Neural crest cell (in vitro differentiated cells): ENCODE data around the gene AP5Z1. TPM values are rescaled to one million over a fixed set of nuclear protein-coding genes. Genes with fewer than 3 reads are reported as not detected.
A peak's percentile ranks its signal among the peaks of the same experiment; 100 is the strongest.

Experiments used
- DNase-seq: peaks from one replicate; pipeline ENCODE4 v3.0.0; 2021; ENCODE audit warnings: low read depth, mixed read lengths, low spot score
- H3K27ac Mint-ChIP-seq: one replicate; pipeline ENCODE4 v1.8.0; 2021; ENCODE audit warnings: mild to moderate bottlenecking, mixed read lengths; ENCODE audit not compliant: unreplicated experiment
- H3K27me3 Mint-ChIP-seq: 2 replicates; pipeline ENCODE4 v1.8.0; 2021; ENCODE audit warnings: low read depth, mild to moderate bottlenecking, mixed read lengths
- H3K36me3 Mint-ChIP-seq: 2 replicates; pipeline ENCODE4 v1.8.0; 2021; ENCODE audit warnings: low read depth, mild to moderate bottlenecking, mixed read lengths
- H3K4me1 Mint-ChIP-seq: 2 replicates; pipeline ENCODE4 v1.8.0; 2021; ENCODE audit warnings: mixed read lengths
- H3K4me3 Mint-ChIP-seq: one replicate; pipeline ENCODE4 v1.8.0; 2021; ENCODE audit warnings: mild to moderate bottlenecking, mixed read lengths
- H3K9me3 Mint-ChIP-seq: 2 replicates; pipeline ENCODE4 v1.8.0; 2021; ENCODE audit warnings: mixed read lengths
- total RNA-seq: library from RNA; stranded (reverse); gene quantifications from 2 replicates; pipeline ENCODE4 v1.2.1, GENCODE V29; 2021
- TF ChIP-seq, protein P1 (sequence below): fragments of 200-600 bp; sonication (generic); conservative IDR thresholded peaks from 2 replicates; pipeline ENCODE4 v1.5.0; 2021; ENCODE audit warnings: antibody characterized with exemption, mild to moderate bottlenecking

AP5Z1 gene
- total RNA-seq, 1 donor from 2014 or later: 37.6 TPM

DNA sequence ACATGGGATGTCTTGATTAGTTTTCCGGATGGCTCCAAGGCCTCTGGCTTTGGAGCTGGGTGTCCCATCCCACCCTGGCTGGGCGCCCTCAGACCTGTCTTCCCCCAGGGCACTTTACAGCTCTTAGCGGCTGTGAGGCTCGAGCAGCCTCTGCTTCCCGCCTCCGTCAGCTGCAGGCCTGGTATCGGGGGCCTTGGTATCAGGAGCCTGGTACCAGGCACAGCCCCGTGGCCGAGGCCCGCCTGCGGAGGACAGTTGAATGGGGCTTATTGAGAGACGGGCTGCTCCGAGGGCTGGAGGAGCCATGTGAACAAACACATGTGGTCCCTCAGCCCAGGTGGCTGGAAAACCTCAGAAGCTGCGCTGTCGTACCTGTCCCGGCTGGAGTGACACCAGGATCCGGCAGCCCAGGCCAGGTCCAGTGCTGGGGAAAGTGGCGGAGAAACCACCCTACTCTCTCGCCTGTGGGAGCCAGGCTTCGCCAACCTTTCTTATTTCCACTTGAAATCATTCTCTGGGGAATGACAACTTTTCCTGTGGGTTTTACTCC lies 23.9 kb upstream of the AP5Z1 start:
- Mint-ChIP-seq H3K4me1 (peaks cover 16% of the 10 kb centered on the region), H3K27ac (no peak overlapping the region), H3K4me3 (no peak overlapping the region), H3K27me3 (no peaks in the 10 kb centered on the region), H3K36me3 (peaks cover 3% of the 10 kb centered on the region), H3K9me3 (no peaks in the 10 kb centered on the region)
- TF ChIP-seq, protein P1, sequence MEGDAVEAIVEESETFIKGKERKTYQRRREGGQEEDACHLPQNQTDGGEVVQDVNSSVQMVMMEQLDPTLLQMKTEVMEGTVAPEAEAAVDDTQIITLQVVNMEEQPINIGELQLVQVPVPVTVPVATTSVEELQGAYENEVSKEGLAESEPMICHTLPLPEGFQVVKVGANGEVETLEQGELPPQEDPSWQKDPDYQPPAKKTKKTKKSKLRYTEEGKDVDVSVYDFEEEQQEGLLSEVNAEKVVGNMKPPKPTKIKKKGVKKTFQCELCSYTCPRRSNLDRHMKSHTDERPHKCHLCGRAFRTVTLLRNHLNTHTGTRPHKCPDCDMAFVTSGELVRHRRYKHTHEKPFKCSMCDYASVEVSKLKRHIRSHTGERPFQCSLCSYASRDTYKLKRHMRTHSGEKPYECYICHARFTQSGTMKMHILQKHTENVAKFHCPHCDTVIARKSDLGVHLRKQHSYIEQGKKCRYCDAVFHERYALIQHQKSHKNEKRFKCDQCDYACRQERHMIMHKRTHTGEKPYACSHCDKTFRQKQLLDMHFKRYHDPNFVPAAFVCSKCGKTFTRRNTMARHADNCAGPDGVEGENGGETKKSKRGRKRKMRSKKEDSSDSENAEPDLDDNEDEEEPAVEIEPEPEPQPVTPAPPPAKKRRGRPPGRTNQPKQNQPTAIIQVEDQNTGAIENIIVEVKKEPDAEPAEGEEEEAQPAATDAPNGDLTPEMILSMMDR: no peak
- no peak for DNase-seq

DNA sequence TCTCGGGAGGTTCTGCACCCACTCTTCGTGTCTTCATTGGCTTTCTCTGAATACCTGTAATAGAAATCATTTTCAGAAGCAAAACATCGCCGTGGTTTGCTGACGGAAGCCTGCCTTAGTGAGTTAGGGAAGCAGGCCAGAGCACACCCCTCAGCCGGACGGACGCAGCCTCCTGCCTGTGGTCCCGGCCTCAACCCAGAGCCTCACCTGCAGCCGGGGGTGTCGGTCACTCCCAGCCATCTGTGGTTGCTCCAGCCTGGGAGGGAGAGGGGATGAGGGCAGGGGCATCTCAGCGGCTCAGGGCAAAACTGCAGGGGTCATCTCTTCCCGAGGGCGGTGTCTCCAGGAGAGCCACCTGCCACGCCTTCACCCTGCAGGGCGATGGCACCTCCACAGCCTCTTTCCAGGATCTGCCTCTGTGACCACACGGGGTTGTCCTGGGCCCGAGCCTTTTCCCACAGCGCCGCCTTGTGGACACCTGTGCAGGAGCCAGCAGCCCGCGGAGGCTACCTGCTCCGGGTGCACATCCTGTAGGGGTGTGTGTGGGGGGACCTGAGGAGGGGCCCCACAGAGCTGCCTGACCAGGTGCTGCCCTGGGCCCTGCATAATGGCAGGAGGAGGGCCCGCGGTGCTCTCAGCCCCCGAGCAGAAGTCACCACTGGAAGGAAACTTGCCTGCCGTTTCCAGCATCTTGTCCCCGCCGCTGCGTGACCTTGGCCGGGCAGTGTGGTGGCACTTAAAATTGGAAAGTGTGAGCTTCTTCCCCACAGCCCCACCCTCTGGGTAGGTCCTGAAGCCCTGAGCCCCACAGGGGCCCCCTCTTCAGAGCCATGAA lies 21.6 kb upstream of the AP5Z1 start:
- Mint-ChIP-seq H3K4me1 (peaks cover 4% of the 10 kb centered on the region), H3K4me3 (no peak overlapping the region), H3K36me3 (no peaks in the 10 kb centered on the region), H3K9me3 (no peaks in the 10 kb centered on the region), H3K27me3 (no peaks in the 10 kb centered on the region), H3K27ac (no peak overlapping the region)
- DNase-seq: peak; percentile 75
- TF ChIP-seq, protein P1: peak; percentile 93

DNA sequence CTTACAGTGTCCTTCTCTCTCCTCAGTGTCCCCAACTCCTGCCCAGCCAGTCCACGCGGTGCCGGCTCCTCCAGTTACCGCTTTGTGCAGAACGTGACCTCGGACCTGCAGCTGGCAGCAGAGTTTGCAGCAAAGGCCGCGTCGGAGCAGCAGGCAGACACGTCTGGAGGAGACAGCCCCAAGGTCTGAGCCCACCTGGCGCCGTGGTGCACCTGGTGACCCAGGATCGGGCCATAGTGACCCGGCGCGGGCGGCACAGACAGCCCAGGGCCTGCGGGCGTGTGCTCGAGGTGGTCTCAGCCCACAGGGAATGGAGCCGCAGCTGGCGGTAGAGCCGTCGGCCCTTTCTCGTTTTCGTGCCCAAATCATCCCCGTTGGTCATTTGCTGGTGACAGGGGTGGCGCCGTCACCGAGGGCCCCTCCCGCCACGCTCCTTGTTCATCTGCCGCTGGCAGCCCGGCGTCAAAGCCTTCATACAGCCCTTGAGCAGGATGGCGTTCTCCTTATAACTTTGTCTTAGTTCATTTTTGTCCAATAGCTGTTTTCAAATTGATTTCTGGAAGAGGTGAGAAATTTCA lies 20.9 kb upstream of the AP5Z1 start:
- Mint-ChIP-seq H3K27me3 (no peaks in the 10 kb centered on the region), H3K36me3 (no peaks in the 10 kb centered on the region), H3K9me3 (no peaks in the 10 kb centered on the region), H3K27ac (no peak overlapping the region), H3K4me1 (no peaks in the 10 kb centered on the region), H3K4me3 (no peak overlapping the region)
- TF ChIP-seq, protein P1: no peak
- no peak for DNase-seq

DNA sequence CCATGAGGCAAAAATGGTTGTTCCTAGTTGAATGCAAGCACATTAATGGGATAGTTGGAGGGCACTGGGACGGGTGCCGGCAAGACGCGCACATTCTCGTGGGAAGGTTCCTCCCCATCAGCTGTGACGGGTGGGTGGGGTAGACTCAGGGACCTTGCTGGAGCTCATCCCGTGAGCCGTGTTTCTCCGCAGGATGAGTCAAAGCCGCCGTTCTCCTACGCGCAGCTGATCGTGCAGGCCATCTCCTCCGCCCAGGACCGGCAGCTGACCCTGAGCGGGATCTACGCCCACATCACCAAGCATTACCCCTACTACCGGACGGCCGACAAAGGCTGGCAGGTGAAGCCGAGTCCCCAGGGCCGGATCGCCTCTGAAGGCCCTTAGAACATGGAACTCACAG lies 20.4 kb upstream of the AP5Z1 start:
- H3K4me3 Mint-ChIP-seq: no peak overlapping the region
- H3K27me3 Mint-ChIP-seq: no peaks in the 10 kb centered on the region
- DNase-seq: no peak
- H3K4me1 Mint-ChIP-seq: no peaks in the 10 kb centered on the region
- H3K27ac Mint-ChIP-seq: no peak overlapping the region
- no peaks in the 10 kb centered on the region for H3K9me3 Mint-ChIP-seq
- H3K36me3 Mint-ChIP-seq: no peaks in the 10 kb centered on the region
- TF ChIP-seq, protein P1: no peak

DNA sequence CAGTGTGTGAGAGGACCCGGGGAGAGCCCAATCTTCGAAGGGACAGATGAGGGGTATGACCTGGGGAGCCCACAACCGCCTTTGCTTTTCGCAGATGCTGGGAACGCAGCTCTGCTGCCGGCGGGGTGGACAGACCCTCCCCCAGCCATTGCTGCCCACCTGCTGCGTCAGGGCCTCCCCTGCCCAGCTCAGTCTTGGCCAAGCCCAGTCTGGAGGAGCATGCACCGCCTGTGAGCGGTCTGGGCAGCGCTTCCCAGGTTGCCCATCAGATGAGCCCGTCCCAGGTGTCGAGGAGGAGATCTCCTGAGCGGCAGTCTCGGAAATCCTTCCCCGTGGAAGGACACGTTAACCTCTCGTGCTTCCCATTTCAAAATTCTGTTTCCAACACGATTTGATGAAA lies 17.3 kb upstream of the AP5Z1 start:
- TF ChIP-seq, protein P1: no peak
- no peak overlapping the region for H3K27ac Mint-ChIP-seq
- no peaks in the 10 kb centered on the region for H3K9me3 Mint-ChIP-seq
- H3K4me3 Mint-ChIP-seq: no peak overlapping the region
- no peaks in the 10 kb centered on the region for H3K4me1 Mint-ChIP-seq
- DNase-seq: no peak
- H3K36me3 Mint-ChIP-seq: peaks cover 5% of the 10 kb centered on the region
- no peaks in the 10 kb centered on the region for H3K27me3 Mint-ChIP-seq
